CD8-positive, alpha-beta memory T cell (primary cell): ENCODE data around the gene RACGAP1. TPM values are rescaled to one million over a fixed set of nuclear protein-coding genes. Genes with fewer than 3 reads are reported as not detected.

ENCODE experiments used
- CTCF ChIA-PET: fragments of 350-600 bp; sonication (Branson Sonifier 250); formaldehyde crosslinking; loops from one replicate; lab custom pipeline; 2021; ENCODE audit warnings: antibody characterized with exemption; lab: Charles Lee
- POLR2A ChIA-PET: fragments of 350-600 bp; sonication (Branson Sonifier 250); formaldehyde crosslinking; loops from one replicate; lab custom pipeline; 2021; ENCODE audit warnings: antibody characterized with exemption; lab: Charles Lee
- DNase-seq, 5 donors: peaks; one replicate each; pipeline versions ENCODE4 v3.0.0 to v3.0.0-alpha.2; 2020 to 2022; ENCODE audit warnings: mixed read lengths in 1 of 5
- H3K27ac ChIP-seq: one replicate; pipeline ENCODE4 v1.7.0; 2013; ENCODE audit warnings: low read depth, mild to moderate bottlenecking, low read length, moderate library complexity
- H3K27me3 ChIP-seq: 2 replicates; pipeline ENCODE4 v1.7.0; 2013; ENCODE audit warnings: low read length, mild to moderate bottlenecking; ENCODE audit not compliant: insufficient read depth, poor library complexity, severe bottlenecking
- H3K36me3 ChIP-seq: 2 replicates; pipeline ENCODE4 v1.7.0; 2013; ENCODE audit warnings: mild to moderate bottlenecking, low read length, moderate library complexity; ENCODE audit not compliant: insufficient read depth
- H3K4me1 ChIP-seq: 2 replicates; pipeline ENCODE4 v1.7.0; 2013; ENCODE audit warnings: mild to moderate bottlenecking, low read length, moderate library complexity; ENCODE audit not compliant: insufficient read depth
- H3K4me3 ChIP-seq: 2 replicates; pipeline ENCODE4 v1.7.0; 2013; ENCODE audit warnings: mild to moderate bottlenecking, low read length
- H3K9me3 ChIP-seq: 2 replicates; pipeline ENCODE4 v1.7.0; 2013; ENCODE audit warnings: mild to moderate bottlenecking, low read length
- H3K27ac Mint-ChIP-seq, 8 donors: one replicate each; pipeline ENCODE4 v1.8.0; 2020 to 2021; ENCODE audit warnings: mixed read lengths in 8 of 8, mild to moderate bottlenecking in 6 of 8, inconsistent platforms in 3 of 8, moderate library complexity in 3 of 8
- H3K27me3 Mint-ChIP-seq, 2 donors: one replicate each; pipeline ENCODE4 v1.8.0; 2020 to 2021; ENCODE audit warnings: mixed read lengths in 2 of 2, mild to moderate bottlenecking in 1 of 2, moderate library complexity in 1 of 2
- H3K36me3 Mint-ChIP-seq, 3 donors: one replicate each; pipeline ENCODE4 v1.8.0; 2020 to 2021; ENCODE audit warnings: mixed read lengths in 3 of 3, inconsistent platforms in 1 of 3, mild to moderate bottlenecking in 1 of 3
- H3K4me1 Mint-ChIP-seq, 3 donors: one replicate each; pipeline ENCODE4 v1.8.0; 2020 to 2021; ENCODE audit warnings: mixed read lengths in 3 of 3, inconsistent platforms in 1 of 3, mild to moderate bottlenecking in 1 of 3
- H3K4me3 Mint-ChIP-seq, 7 donors: one replicate each; pipeline ENCODE4 v1.8.0; 2020 to 2021; ENCODE audit warnings: mixed read lengths in 7 of 7, mild to moderate bottlenecking in 6 of 7, moderate library complexity in 4 of 7, inconsistent platforms in 2 of 7
- H3K9me3 Mint-ChIP-seq, 5 donors: one replicate each; pipeline ENCODE4 v1.8.0; 2020 to 2022; ENCODE audit warnings: mixed read lengths in 5 of 5, mild to moderate bottlenecking in 3 of 5, moderate library complexity in 2 of 5, inconsistent platforms in 1 of 5
- polyA plus RNA-seq: library from polyadenylated mRNA; unstranded; fragments of 300-500 nt; fragmentation: Illumina TruSeq; gene quantifications from one replicate; pipeline ENCODE4 v1.2.3, GENCODE V29; 2021
- total RNA-seq, 2 experiments: library from RNA; stranded (reverse); gene quantifications; one replicate each; pipeline ENCODE4 v1.2.3, GENCODE V29; 2021

Gene RACGAP1
- total and polyA plus RNA-seq, 3 experiments from 2014 or later = 11.9 to 84.3 (median 79.3) TPM

GRCh38 chr12:49948866-49949845, 76.1 kb downstream of the RACGAP1 start:
- Histone ChIP-seq H3K27ac (no peak overlapping the region), H3K4me1 (peaks cover 9% of the 10 kb centered on the region), H3K4me3 (no peak overlapping the region), H3K9me3 (no peaks in the 10 kb centered on the region), H3K36me3 (no peaks in the 10 kb centered on the region), H3K27me3 (peaks cover 3% of the 10 kb centered on the region)
- H3K4me3 Mint-ChIP-seq = no peak overlapping the region
- ChIA-PET CTCF (interaction anchor here (1.0 to 1.2 kb wide), 2 partner anchors 10 to 18 kb away, joined by 3 read pairs; no protein-coding TSS in a partner anchor), POLR2A (interaction anchor here (0.6 kb wide), 1 partner anchor 961 kb away, joined by 3 read pairs; no protein-coding TSS in a partner anchor)
- peaks cover 10 to 34% of the 10 kb centered on the region in 2 donors for H3K27me3 Mint-ChIP-seq
- H3K27ac Mint-ChIP-seq = no peak overlapping the region
- no peaks in the 10 kb centered on the region for H3K9me3 Mint-ChIP-seq
- DNase-seq = no peak
- no peaks in the 10 kb centered on the region for H3K36me3 Mint-ChIP-seq
- peaks cover 6 to 15% (median 11%) of the 10 kb centered on the region in 3 donors for H3K4me1 Mint-ChIP-seq

GRCh38 chr12:49947593-49948226, 77.6 kb downstream of the RACGAP1 start:
- Mint-ChIP-seq H3K27ac (no peak overlapping the region), H3K4me3 (no peak overlapping the region), H3K4me1 (peaks cover 9 to 18% (median 15%) of the 10 kb centered on the region in 3 donors), H3K9me3 (no peaks in the 10 kb centered on the region), H3K27me3 (peaks cover 7 to 23% of the 10 kb centered on the region in 2 donors), H3K36me3 (no peaks in the 10 kb centered on the region)
- no peaks in the 10 kb centered on the region for H3K9me3 ChIP-seq
- POLR2A ChIA-PET = interaction anchor here (0.5 kb wide), 1 partner anchor 276 kb away, joined by 3 read pairs; no protein-coding TSS in a partner anchor
- no peak overlapping the region for H3K4me3 ChIP-seq
- H3K36me3 ChIP-seq = no peaks in the 10 kb centered on the region
- H3K27me3 ChIP-seq = peaks cover 3% of the 10 kb centered on the region
- no peak for DNase-seq
- H3K4me1 ChIP-seq = peaks cover 9% of the 10 kb centered on the region
- no peak overlapping the region for H3K27ac ChIP-seq
- CTCF ChIA-PET = interaction anchor here (0.7 kb wide), 2 partner anchors 20 to 1325 kb away, joined by 3 read pairs; no protein-coding TSS in a partner anchor

GRCh38 chr12:49946497-49946896, 78.8 kb downstream of the RACGAP1 start:
- Mint-ChIP-seq H3K9me3 (no peaks in the 10 kb centered on the region), H3K4me3 (peak overlapping the region in 1 of 7 donors; percentile 41), H3K27me3 (peaks cover 5 to 22% of the 10 kb centered on the region in 2 donors), H3K4me1 (peaks cover 11 to 21% (median 16%) of the 10 kb centered on the region in 3 donors), H3K36me3 (no peaks in the 10 kb centered on the region), H3K27ac (peak overlapping the region in 1 of 8 donors; percentile 10)
- H3K36me3 ChIP-seq = no peaks in the 10 kb centered on the region
- CTCF ChIA-PET = interaction anchor here (1.1 to 2.5 kb wide), 14 partner anchors 10 to 189 kb away, joined by 3 to 23 read pairs (median 6); partner anchors contain the start of gene AQP5
- peaks cover 9% of the 10 kb centered on the region for H3K4me1 ChIP-seq
- POLR2A ChIA-PET = no interaction called here
- H3K4me3 ChIP-seq = no peak overlapping the region
- no peaks in the 10 kb centered on the region for H3K9me3 ChIP-seq
- no peak overlapping the region for H3K27ac ChIP-seq
- DNase-seq = no peak
- peaks cover 1% of the 10 kb centered on the region for H3K27me3 ChIP-seq

GRCh38 chr12:49946086-49946485, 79.2 kb downstream of the RACGAP1 start:
- ChIA-PET CTCF (interaction anchor here (0.7 to 2.5 kb wide), 22 partner anchors 10 to 1271 kb away, joined by 3 to 23 read pairs (median 4); partner anchors contain the start of genes AQP5 and POU6F1), POLR2A (interaction anchor here (0.5 kb wide), 1 partner anchor 25 kb away, joined by 9 read pairs; no protein-coding TSS in a partner anchor)
- Histone ChIP-seq H3K4me1 (peaks cover 9% of the 10 kb centered on the region), H3K4me3 (no peak overlapping the region), H3K36me3 (no peaks in the 10 kb centered on the region), H3K27me3 (no peaks in the 10 kb centered on the region), H3K27ac (no peak overlapping the region), H3K9me3 (no peaks in the 10 kb centered on the region)
- no peaks in the 10 kb centered on the region for H3K9me3 Mint-ChIP-seq
- no peak for DNase-seq
- peak overlapping the region in 4 of 8 donors; percentile 80 to 90 (median 80) for H3K27ac Mint-ChIP-seq
- H3K4me3 Mint-ChIP-seq = peak overlapping the region in 3 of 7 donors; percentile 32 to 83 (median 41)
- H3K36me3 Mint-ChIP-seq = no peaks in the 10 kb centered on the region
- H3K27me3 Mint-ChIP-seq = peaks cover 4 to 22% of the 10 kb centered on the region in 2 donors
- H3K4me1 Mint-ChIP-seq = peaks cover 11 to 21% (median 16%) of the 10 kb centered on the region in 3 donors

- peak overlapping the region; percentile 41 to 86 (median 80) for H3K4me3 Mint-ChIP-seq
- no peaks in the 10 kb centered on the region for H3K9me3 Mint-ChIP-seq
- H3K4me1 Mint-ChIP-seq = peaks cover 11 to 21% (median 16%) of the 10 kb centered on the region in 3 donors
- peak overlapping the region in 6 of 8 donors; percentile 48 to 94 (median 85) for H3K27ac Mint-ChIP-seq
- no peaks in the 10 kb centered on the region for H3K9me3 ChIP-seq
- CTCF ChIA-PET = interaction anchor here (0.5 to 2.5 kb wide), 28 partner anchors 8 to 1332 kb away, joined by 3 to 23 read pairs (median 4); partner anchors contain the start of genes AQP5, COX14 and POU6F1
- H3K36me3 ChIP-seq = no peaks in the 10 kb centered on the region
- peaks cover 9% of the 10 kb centered on the region for H3K4me1 ChIP-seq
- no peaks in the 10 kb centered on the region for H3K27me3 ChIP-seq
- H3K27me3 Mint-ChIP-seq = peaks cover 4 to 22% of the 10 kb centered on the region in 2 donors
- no peak overlapping the region for H3K27ac ChIP-seq
- no peaks in the 10 kb centered on the region for H3K36me3 Mint-ChIP-seq
- DNase-seq = peak; percentile 54 to 80 (median 68)
- H3K4me3 ChIP-seq = peak overlapping the region; percentile 39
- POLR2A ChIA-PET = interaction anchor here (0.5 to 0.6 kb wide), 2 partner anchors 26 to 371 kb away, joined by 4 to 9 read pairs; no protein-coding TSS in a partner anchor
These were observed 79.8 kb downstream of the RACGAP1 start for GRCh38 chr12:49945394-49946080.

GRCh38 chr12:49944718-49945117, 80.6 kb downstream of the RACGAP1 start:
- H3K4me1 ChIP-seq = peaks cover 9% of the 10 kb centered on the region
- Mint-ChIP-seq H3K27me3 (peaks cover 4 to 16% of the 10 kb centered on the region in 2 donors), H3K4me1 (peaks cover 11 to 21% (median 16%) of the 10 kb centered on the region in 3 donors), H3K36me3 (no peaks in the 10 kb centered on the region), H3K27ac (peak overlapping the region in 4 of 8 donors; percentile 49 to 90 (median 56)), H3K9me3 (no peaks in the 10 kb centered on the region), H3K4me3 (peak overlapping the region in 2 of 7 donors; percentile 80 to 83)
- POLR2A ChIA-PET = interaction anchor here (0.6 kb wide), 1 partner anchor 372 kb away, joined by 4 read pairs; no protein-coding TSS in a partner anchor
- no peaks in the 10 kb centered on the region for H3K9me3 ChIP-seq
- no peak overlapping the region for H3K27ac ChIP-seq
- no peaks in the 10 kb centered on the region for H3K27me3 ChIP-seq
- no peak overlapping the region for H3K4me3 ChIP-seq
- H3K36me3 ChIP-seq = no peaks in the 10 kb centered on the region
- no peak for DNase-seq
- CTCF ChIA-PET = interaction anchor here (0.9 to 2.5 kb wide), 10 partner anchors 12 to 168 kb away, joined by 3 to 23 read pairs (median 5); partner anchors contain the start of genes AQP5 and COX14

- peaks cover 11 to 21% (median 16%) of the 10 kb centered on the region in 3 donors for H3K4me1 Mint-ChIP-seq
- DNase-seq = no peak
These were observed 81.2 kb downstream of the RACGAP1 start for GRCh38 chr12:49944046-49944445.

More at GRCh38 chr12:49944046-49944445, 81.2 kb downstream of the RACGAP1 start:
- Mint-ChIP-seq H3K36me3 (no peaks in the 10 kb centered on the region), H3K27me3 (peaks cover 2 to 10% of the 10 kb centered on the region in 2 donors), H3K27ac (peak overlapping the region in 3 of 8 donors; percentile 27 to 64 (median 49)), H3K9me3 (no peaks in the 10 kb centered on the region), H3K4me3 (no peak overlapping the region)
- peaks cover 9% of the 10 kb centered on the region for H3K4me1 ChIP-seq
- ChIA-PET CTCF (interaction anchor here (2.8 kb wide), 1 partner anchor 23 kb away, joined by 13 read pairs; no protein-coding TSS in a partner anchor), POLR2A (no interaction called here)
- H3K27ac ChIP-seq = no peak overlapping the region
- H3K27me3 ChIP-seq = no peaks in the 10 kb centered on the region
- H3K4me3 ChIP-seq = no peak overlapping the region
- no peaks in the 10 kb centered on the region for H3K9me3 ChIP-seq
- no peaks in the 10 kb centered on the region for H3K36me3 ChIP-seq
